SK-N-SH (cell line): Measurements from ENCODE around the gene CYP8B1. TPM values are rescaled to one million over a fixed set of nuclear protein-coding genes. Genes with fewer than 3 reads are reported as not detected.

Source experiments
- CTCF ChIA-PET: fragments of 300-600, 350-600 bp; formaldehyde crosslinking; extraction: SDS; loops from one replicate; lab custom pipeline; 2021; lab: Yijun Ruan, JAX
- POLR2A ChIA-PET: fragments of 350-600 bp; sonication (Branson Sonifier 250); formaldehyde crosslinking; extraction: SDS; loops from one replicate; lab custom pipeline; 2020; ENCODE audit warnings: antibody characterized with exemption, inconsistent platforms; lab: Yijun Ruan, JAX
- DNase-seq: peaks from one replicate; pipeline ENCODE4 v3.0.0; 2012
- H2AFZ ChIP-seq: fragments of 200-600 bp; sonication (generic); 2 replicates; pipeline ENCODE4 v1.8.1; 2016; ENCODE audit warnings: antibody characterized with exemption, mild to moderate bottlenecking, low read depth
- H3F3A ChIP-seq: fragments of 200-600 bp; sonication (generic); replicated peaks from 2 replicates; pipeline ENCODE3; 2016; ENCODE audit warnings: antibody characterized with exemption, mild to moderate bottlenecking; ENCODE audit not compliant: insufficient read depth
- H3K27ac ChIP-seq, 2 experiments: fragments of 200-500 bp in 1 of 2; fragments of 200-600 bp in 1 of 2; sonication (Bioruptor generic) in 1 of 2; sonication (generic), shearing (Covaris generic) in 1 of 2; 2 replicates each; pipeline versions ENCODE4 v1.5.1 to v1.6.1; 2014 to 2016; ENCODE audit warnings: low read depth in 2 of 2, inconsistent platforms in 1 of 2, low read length in 1 of 2, mild to moderate bottlenecking in 1 of 2, mixed read lengths in 1 of 2
- H3K27me3 ChIP-seq: fragments of 200-600 bp; sonication (generic), shearing (Covaris generic); 2 replicates; pipeline ENCODE4 v1.6.1; 2016; ENCODE audit warnings: mixed run types; ENCODE audit not compliant: insufficient read depth
- H3K36me3 ChIP-seq, 2 experiments: fragments of 200-500 bp in 1 of 2; fragments of 200-600 bp in 1 of 2; sonication (Bioruptor generic) in 1 of 2; sonication (generic) in 1 of 2; replicated peaks in 1 of 2; 2 replicates each; pipeline versions ENCODE3 to v1.5.1; 2014 to 2016; ENCODE audit warnings: low read length in 1 of 2, mild to moderate bottlenecking in 1 of 2; ENCODE audit not compliant: insufficient read depth in 2 of 2, control insufficient read depth in 1 of 2
- H3K4me1 ChIP-seq, 2 experiments: fragments of 200-500 bp in 1 of 2; fragments of 200-600 bp in 1 of 2; sonication (Bioruptor generic) in 1 of 2; sonication (generic), shearing (Covaris generic) in 1 of 2; 2 replicates each; pipeline versions ENCODE4 v1.5.1 to v1.6.1; 2014 to 2016; ENCODE audit warnings: low read depth in 1 of 2, low read length in 1 of 2, mixed run types in 1 of 2; ENCODE audit not compliant: insufficient read depth in 2 of 2, control insufficient read depth in 1 of 2
- H3K4me2 ChIP-seq: fragments of 200-600 bp; sonication (generic), shearing (Covaris generic); 2 replicates; pipeline ENCODE4 v1.6.1; 2017; ENCODE audit warnings: mixed run types
- H3K4me3 ChIP-seq, 2 experiments: fragments of 200-500 bp in 1 of 2; fragments of 200-600 bp in 1 of 2; sonication (Bioruptor generic) in 1 of 2; sonication (generic), shearing (Covaris generic) in 1 of 2; 2 replicates each; pipeline versions ENCODE4 v1.5.1 to v1.8.1; 2014 to 2016; ENCODE audit warnings: low read depth in 2 of 2, inconsistent platforms in 1 of 2, low read length in 1 of 2, mild to moderate bottlenecking in 1 of 2, mixed read lengths in 1 of 2, moderate library complexity in 1 of 2
- H3K79me2 ChIP-seq: fragments of 200-600 bp; sonication (generic); 2 replicates; pipeline ENCODE4 v1.8.1; 2017; ENCODE audit warnings: mild to moderate bottlenecking; ENCODE audit not compliant: insufficient read depth
- H3K9ac ChIP-seq: fragments of 200-600 bp; sonication (generic); 2 replicates; pipeline ENCODE4 v1.6.1; 2017; ENCODE audit warnings: mixed run types
- H3K9me2 ChIP-seq: fragments of 200-600 bp; sonication (generic); 2 replicates; pipeline ENCODE4 v1.6.1; 2017; ENCODE audit warnings: mixed run types
- H3K9me3 ChIP-seq: fragments of 200-600 bp; sonication (generic); 2 replicates; pipeline ENCODE4 v1.6.1; 2017; ENCODE audit warnings: mixed run types, mild to moderate bottlenecking, moderate library complexity
- H4K20me1 ChIP-seq: fragments of 200-600 bp; sonication (generic); 2 replicates; pipeline ENCODE4 v1.6.1; 2017; ENCODE audit warnings: mild to moderate bottlenecking, mixed run types; ENCODE audit not compliant: insufficient read depth
- CHD2 ChIP-seq: fragments of 150-350 bp; IDR thresholded peaks from 2 replicates; pipeline ENCODE4 v1.6.1; 2018; ENCODE audit warnings: low read length; ENCODE audit not compliant: partially characterized antibody
- ELF1 ChIP-seq: IDR thresholded peaks from 2 replicates; pipeline ENCODE4 v1.4.0; 2012
- EZH2phosphoT487 ChIP-seq: fragments of 200-600 bp; sonication (generic); IDR thresholded peaks from 2 replicates; pipeline ENCODE4 v1.6.1; 2017; ENCODE audit warnings: low read depth, mixed run types, mild to moderate bottlenecking, antibody characterized with exemption, moderate library complexity, borderline replicate concordance
- FOXM1 ChIP-seq: IDR thresholded peaks from 2 replicates; pipeline ENCODE4 v1.4.0; 2012; ENCODE audit warnings: low read depth, mild to moderate bottlenecking
- GATA2 ChIP-seq: sonication (generic); formaldehyde crosslinking; IDR thresholded peaks from 2 replicates; pipeline ENCODE4 v1.5.0; 2020; ENCODE audit warnings: mild to moderate bottlenecking, missing genetic modification reagents
- MEF2A ChIP-seq: IDR thresholded peaks from 2 replicates; pipeline ENCODE4 v1.4.0; 2012; ENCODE audit warnings: low read depth, borderline replicate concordance
- MXI1 ChIP-seq: IDR thresholded peaks from 2 replicates; pipeline ENCODE4 v1.6.1; 2012; ENCODE audit warnings: mild to moderate bottlenecking, low read depth, low read length, improper control_type of control experiment
- NFIC ChIP-seq: IDR thresholded peaks from 2 replicates; pipeline ENCODE4 v1.4.0; 2012; ENCODE audit warnings: borderline replicate concordance
- RAD21 ChIP-seq: IDR thresholded peaks from 2 replicates; pipeline ENCODE4 v1.6.1; 2012; ENCODE audit warnings: mild to moderate bottlenecking, low read length
- RCOR1 ChIP-seq: fragments of 150-350 bp; IDR thresholded peaks from 2 replicates; pipeline ENCODE4 v1.6.1; 2017; ENCODE audit warnings: antibody characterized with exemption, low read length
- RFX5 ChIP-seq: IDR thresholded peaks from 2 replicates; pipeline ENCODE4 v1.6.1; 2012; ENCODE audit warnings: mild to moderate bottlenecking, improper control_type of control experiment, low read length
- SMC3 ChIP-seq: IDR thresholded peaks from 2 replicates; pipeline ENCODE4 v1.6.1; 2012; ENCODE audit warnings: low read depth, low read length, improper control_type of control experiment
- TCF12 ChIP-seq: IDR thresholded peaks from 2 replicates; pipeline ENCODE4 v1.4.0; 2012
- TEAD4 ChIP-seq: IDR thresholded peaks from 2 replicates; pipeline ENCODE4 v1.4.0; 2012; ENCODE audit warnings: mild to moderate bottlenecking, borderline replicate concordance; ENCODE audit not compliant: insufficient read depth
- YY1 ChIP-seq: IDR thresholded peaks from 2 replicates; pipeline ENCODE4 v1.4.0; 2012; ENCODE audit warnings: low read depth, mild to moderate bottlenecking
- WGBS: methylation state at CpG from one replicate; pipeline ENCODE4 v1.1.6; 2017; ENCODE audit warnings: low lambda C conversion rate; 5-methylcytosine and 5-hydroxymethylcytosine counted together
- polyA plus RNA-seq, 3 experiments: library from polyadenylated mRNA; depleted of rRNA; stranded (reverse); fragments of >200 nt; gene quantifications; 2 replicates each; pipeline ENCODE4 v1.2.3, GENCODE V29; 2012
- TF ChIP-seq, protein P1 (sequence below): IDR thresholded peaks from 2 replicates; pipeline ENCODE4 v1.4.0; 2012; ENCODE audit warnings: low read depth, borderline replicate concordance
- TF ChIP-seq, protein P2 (sequence below): fragments of 150-350 bp; IDR thresholded peaks from 2 replicates; pipeline ENCODE4 v1.6.1; 2017; ENCODE audit warnings: antibody characterized with exemption, low read length, low read depth, borderline replicate concordance
- TF ChIP-seq, protein P3 (sequence below): fragments of 200-600 bp; sonication (generic); IDR thresholded peaks from 2 replicates; pipeline ENCODE4 v1.6.1; 2017; ENCODE audit warnings: antibody characterized with exemption, mild to moderate bottlenecking, moderate library complexity

Gene CYP8B1
- polyA plus RNA-seq, 1 of the 3 experiments (the other 2 are of a cell fraction) = not detected

DNA sequence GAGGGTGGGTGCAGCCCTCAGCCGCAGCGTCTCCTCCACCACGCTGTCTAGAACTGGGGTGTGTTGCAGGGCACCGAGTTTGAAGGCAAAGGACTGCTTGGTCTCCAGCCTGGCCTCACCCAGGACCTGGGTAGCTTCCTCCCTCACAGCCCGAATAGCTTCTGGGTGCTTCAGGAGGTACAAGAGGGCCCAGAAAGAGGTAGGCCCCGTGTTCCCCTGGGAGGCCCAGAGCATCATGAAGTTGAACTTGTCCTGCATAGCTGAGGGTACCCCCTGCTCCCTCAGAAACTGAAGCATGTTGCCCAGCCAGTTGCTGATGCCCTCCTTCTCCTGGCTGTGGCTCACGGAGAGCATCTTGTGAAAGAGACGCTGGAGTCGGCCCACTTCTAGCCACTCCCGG lies 930 bp downstream of the CYP8B1 start:
- ChIA-PET POLR2A (no interaction called here), CTCF (interaction anchor here (1.4 to 8.2 kb wide), 3 partner anchors 35 to 95 kb away, joined by 10 to 42 read pairs (median 34); no protein-coding TSS in a partner anchor)
- DNase-seq = no peak
- Histone ChIP-seq H3K4me3 (no peak overlapping the region), H4K20me1 (no peaks in the 10 kb centered on the region), H3K27me3 (peaks cover 12% of the 10 kb centered on the region; the same call in 1 of the 2 replicates), H3K36me3 (no peaks in the 10 kb centered on the region)
- TF ChIP-seq YY1 (no peak), CHD2 (no peak), RCOR1 (no peak), NFIC (no peak), ELF1 (no peak), RAD21 (no peak), EZH2phosphoT487 (no peak), GATA2 (CRISPR knock-in tag) (no peak), TEAD4 (no peak), FOXM1 (no peak)
- TF ChIP-seq, protein P1, sequence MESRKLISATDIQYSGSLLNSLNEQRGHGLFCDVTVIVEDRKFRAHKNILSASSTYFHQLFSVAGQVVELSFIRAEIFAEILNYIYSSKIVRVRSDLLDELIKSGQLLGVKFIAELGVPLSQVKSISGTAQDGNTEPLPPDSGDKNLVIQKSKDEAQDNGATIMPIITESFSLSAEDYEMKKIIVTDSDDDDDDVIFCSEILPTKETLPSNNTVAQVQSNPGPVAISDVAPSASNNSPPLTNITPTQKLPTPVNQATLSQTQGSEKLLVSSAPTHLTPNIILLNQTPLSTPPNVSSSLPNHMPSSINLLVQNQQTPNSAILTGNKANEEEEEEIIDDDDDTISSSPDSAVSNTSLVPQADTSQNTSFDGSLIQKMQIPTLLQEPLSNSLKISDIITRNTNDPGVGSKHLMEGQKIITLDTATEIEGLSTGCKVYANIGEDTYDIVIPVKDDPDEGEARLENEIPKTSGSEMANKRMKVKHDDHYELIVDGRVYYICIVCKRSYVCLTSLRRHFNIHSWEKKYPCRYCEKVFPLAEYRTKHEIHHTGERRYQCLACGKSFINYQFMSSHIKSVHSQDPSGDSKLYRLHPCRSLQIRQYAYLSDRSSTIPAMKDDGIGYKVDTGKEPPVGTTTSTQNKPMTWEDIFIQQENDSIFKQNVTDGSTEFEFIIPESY = no peak
- TF ChIP-seq, protein P2, sequence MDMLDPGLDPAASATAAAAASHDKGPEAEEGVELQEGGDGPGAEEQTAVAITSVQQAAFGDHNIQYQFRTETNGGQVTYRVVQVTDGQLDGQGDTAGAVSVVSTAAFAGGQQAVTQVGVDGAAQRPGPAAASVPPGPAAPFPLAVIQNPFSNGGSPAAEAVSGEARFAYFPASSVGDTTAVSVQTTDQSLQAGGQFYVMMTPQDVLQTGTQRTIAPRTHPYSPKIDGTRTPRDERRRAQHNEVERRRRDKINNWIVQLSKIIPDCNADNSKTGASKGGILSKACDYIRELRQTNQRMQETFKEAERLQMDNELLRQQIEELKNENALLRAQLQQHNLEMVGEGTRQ = no peak
- TF ChIP-seq, all 33 proteins: peak for 0
- Histone ChIP-seq H3K27ac (no peak overlapping the region), H3K9ac (no peak overlapping the region), H3K4me2 (no peak overlapping the region), H3K79me2 (no peaks in the 10 kb centered on the region), H3F3A (peaks cover 2% of the 10 kb centered on the region), H3K4me1 (peaks cover 0 to 22% of the 10 kb centered on the region in 2 experiments; a peak in 1 of 4 replicates), H3K9me2 (no peaks in the 10 kb centered on the region), H3K9me3 (no peaks in the 10 kb centered on the region), H2AFZ (no peak overlapping the region)
- 58% methylated on average over 10 of the region's 10 CpGs for WGBS

DNA sequence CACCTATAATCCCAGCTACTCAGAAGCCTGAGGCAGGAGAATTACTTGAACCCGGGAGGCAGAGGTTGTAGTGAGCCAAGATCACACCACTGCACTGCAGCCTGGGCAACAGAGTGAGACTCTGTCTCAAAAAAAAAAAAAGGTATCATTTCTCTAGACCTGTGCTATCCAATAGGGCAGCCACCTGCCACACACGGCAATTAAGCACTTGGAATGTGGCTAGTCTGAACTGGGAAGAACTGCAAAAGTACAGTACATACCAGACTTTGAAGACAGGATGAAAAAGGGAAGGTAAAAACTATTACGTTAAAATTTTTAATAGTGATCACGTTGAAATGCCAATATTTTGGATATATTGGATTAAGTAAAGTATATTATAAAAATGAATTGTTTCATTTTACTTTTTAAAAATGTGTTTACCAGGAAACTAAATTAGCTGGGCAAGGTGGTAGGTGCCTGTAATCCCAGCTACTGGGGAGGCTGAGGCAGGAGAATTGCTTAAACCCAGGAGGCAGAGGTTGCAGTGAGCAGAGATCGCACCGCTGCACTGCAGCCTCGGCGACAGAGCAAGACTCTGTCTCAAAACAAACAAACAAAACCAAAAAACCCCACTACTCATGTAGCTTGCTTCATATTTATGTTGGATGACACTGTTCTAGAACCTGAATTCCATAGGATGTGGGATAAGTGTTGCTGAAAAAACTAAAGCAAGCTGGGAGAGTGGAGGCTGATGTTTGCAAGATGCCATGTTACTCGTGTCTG lies 2.3 kb downstream of the CYP8B1 start:
- Histone ChIP-seq H3K36me3 (no peaks in the 10 kb centered on the region), H2AFZ (no peak overlapping the region), H3K4me2 (no peak overlapping the region), H4K20me1 (no peaks in the 10 kb centered on the region), H3K9ac (no peak overlapping the region), H3K27me3 (peaks cover 19% of the 10 kb centered on the region; the same call in 1 of the 2 replicates), H3K4me3 (no peak overlapping the region), H3K79me2 (no peaks in the 10 kb centered on the region), H3K9me3 (no peaks in the 10 kb centered on the region), H3K4me1 (peaks cover 0 to 22% of the 10 kb centered on the region in 2 experiments; a peak in 1 of 4 replicates), H3F3A (no peaks in the 10 kb centered on the region), H3K9me2 (no peaks in the 10 kb centered on the region), H3K27ac (no peak overlapping the region)
- POLR2A ChIA-PET = no interaction called here
- CTCF ChIA-PET = interaction anchor here (0.6 to 8.2 kb wide), 5 partner anchors 8 to 94 kb away, joined by 3 to 42 read pairs (median 10); no protein-coding TSS in a partner anchor
- WGBS = 63% methylated on average over 9 of the region's 9 CpGs
- DNase-seq = no peak
- TF ChIP-seq, protein P3, sequence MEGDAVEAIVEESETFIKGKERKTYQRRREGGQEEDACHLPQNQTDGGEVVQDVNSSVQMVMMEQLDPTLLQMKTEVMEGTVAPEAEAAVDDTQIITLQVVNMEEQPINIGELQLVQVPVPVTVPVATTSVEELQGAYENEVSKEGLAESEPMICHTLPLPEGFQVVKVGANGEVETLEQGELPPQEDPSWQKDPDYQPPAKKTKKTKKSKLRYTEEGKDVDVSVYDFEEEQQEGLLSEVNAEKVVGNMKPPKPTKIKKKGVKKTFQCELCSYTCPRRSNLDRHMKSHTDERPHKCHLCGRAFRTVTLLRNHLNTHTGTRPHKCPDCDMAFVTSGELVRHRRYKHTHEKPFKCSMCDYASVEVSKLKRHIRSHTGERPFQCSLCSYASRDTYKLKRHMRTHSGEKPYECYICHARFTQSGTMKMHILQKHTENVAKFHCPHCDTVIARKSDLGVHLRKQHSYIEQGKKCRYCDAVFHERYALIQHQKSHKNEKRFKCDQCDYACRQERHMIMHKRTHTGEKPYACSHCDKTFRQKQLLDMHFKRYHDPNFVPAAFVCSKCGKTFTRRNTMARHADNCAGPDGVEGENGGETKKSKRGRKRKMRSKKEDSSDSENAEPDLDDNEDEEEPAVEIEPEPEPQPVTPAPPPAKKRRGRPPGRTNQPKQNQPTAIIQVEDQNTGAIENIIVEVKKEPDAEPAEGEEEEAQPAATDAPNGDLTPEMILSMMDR = no peak
- TF ChIP-seq, protein P2 = no peak
- no peak for TF ChIP-seq MXI1
- TF ChIP-seq CHD2 = no peak
- no peak for TF ChIP-seq RCOR1
- TF ChIP-seq EZH2phosphoT487 = no peak
- no peak for TF ChIP-seq RFX5
- no peak for TF ChIP-seq MEF2A
- TF ChIP-seq, protein P1 = no peak
- no peak for TF ChIP-seq TCF12
- no peak for TF ChIP-seq NFIC
- TF ChIP-seq SMC3 = no peak
